Measurements from ENCODE around the gene FAM180B.
"Not testable (repeated sequence)": the region's sequence is repeated elsewhere in the genome, so short reads cannot be mapped to it uniquely, and the experiment has no call there.

The FAM180B gene

DNA sequence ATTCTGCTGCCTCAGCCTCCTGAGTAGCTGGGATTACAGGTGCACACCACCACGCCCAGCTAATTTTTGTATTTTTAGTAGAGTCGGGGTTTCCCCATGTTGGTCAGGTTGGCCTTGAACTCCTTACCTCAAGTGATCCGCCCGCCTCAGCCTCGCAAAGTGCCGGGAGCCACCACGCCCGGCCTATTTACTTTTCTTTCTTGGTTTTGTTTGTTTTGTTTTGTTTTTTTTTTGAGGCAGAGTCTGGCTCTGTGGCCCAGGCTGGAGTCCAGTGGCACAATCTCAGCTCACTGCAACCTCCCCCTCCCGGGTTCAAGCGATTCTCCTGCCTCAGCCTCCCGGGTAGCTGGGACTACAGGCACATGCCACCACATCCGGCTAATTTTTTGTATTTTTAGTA is 29.5 kb upstream of the FAM180B start:
- not testable (repeated sequence) for H3K9me3 ChIP-seq (ENCODE audit: low read length); H3K4me3 ChIP-seq (ENCODE audit: low read length); H3K36me3 ChIP-seq (ENCODE audit: insufficient read depth, low read length); H3K4me1 ChIP-seq (ENCODE audit: insufficient read depth, low read length); H3K27me3 ChIP-seq (ENCODE audit: insufficient read depth, low read length); H2AFZ ChIP-seq (ENCODE audit: low read depth, low read length)

DNA sequence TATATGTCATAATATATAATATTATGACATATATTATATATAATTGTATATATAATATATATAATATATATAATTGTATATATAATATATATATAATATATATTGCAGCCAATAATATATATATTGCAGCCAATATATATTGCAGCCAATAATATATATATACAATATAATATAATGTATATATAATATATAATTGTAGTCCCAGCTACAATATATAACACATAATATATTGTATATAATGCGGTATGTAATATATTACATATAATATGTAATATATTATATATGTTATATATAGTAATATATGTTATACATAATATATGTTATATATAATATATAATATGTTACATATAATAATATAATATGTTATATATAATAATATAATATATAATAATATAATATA is 27.8 kb upstream of the FAM180B start:
- Histone ChIP-seq H3K36me3 (ENCODE audit: insufficient read depth, low read length) (no peaks in the 10 kb centered on the region), H3K9me3 (ENCODE audit: low read length) (no peaks in the 10 kb centered on the region), H3K4me1 (ENCODE audit: insufficient read depth, low read length) (no peaks in the 10 kb centered on the region), H2AFZ (ENCODE audit: low read depth, low read length) (no peak overlapping the region), H3K4me3 (ENCODE audit: low read length) (no peak overlapping the region), H3K27me3 (ENCODE audit: insufficient read depth, low read length) (no peaks in the 10 kb centered on the region)

DNA sequence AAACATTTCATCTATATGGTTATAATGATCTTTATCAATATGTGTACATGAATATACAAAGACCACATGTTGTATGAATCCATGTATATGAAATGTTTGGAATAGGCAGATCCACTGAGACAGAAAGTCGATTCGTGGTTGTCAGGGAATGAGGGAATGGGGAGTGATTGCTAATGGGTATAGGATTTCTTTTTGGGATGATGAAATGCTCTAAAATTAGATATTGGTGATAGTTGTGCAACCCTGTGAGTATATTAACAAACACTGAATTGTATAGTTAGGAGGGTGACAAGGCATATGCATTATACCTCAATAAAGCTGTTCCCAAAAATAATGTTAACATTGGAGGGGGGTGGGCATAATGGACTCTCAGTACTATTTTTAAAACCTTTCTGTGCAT is 26.1 kb upstream of the FAM180B start:
- H2AFZ ChIP-seq (ENCODE audit: low read depth, low read length) = no peak overlapping the region
- no peaks in the 10 kb centered on the region for H3K27me3 ChIP-seq (ENCODE audit: insufficient read depth, low read length)
- H3K36me3 ChIP-seq (ENCODE audit: insufficient read depth, low read length) = no peaks in the 10 kb centered on the region
- H3K4me1 ChIP-seq (ENCODE audit: insufficient read depth, low read length) = no peaks in the 10 kb centered on the region
- H3K4me3 ChIP-seq (ENCODE audit: low read length) = no peak overlapping the region
- H3K9me3 ChIP-seq (ENCODE audit: low read length) = no peaks in the 10 kb centered on the region

DNA sequence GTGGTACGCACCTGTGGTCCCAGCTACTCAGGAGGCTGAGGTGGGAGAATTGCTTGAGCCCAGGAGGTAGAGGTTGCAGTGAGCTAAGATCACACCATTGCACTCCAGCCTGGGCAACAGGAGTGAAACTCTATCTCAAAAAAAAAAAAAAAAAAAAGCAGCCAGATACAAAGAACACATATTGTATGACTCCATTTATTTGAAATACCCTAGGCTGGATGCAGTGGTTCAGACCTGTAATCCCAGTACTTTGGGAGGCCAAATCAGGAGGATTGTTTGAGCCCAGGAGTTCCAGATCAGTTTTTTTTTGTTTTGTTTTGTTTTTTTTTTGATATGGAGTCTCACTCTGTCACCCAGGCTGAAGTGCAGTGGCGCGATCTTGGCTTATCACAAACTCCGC is 24.1 kb upstream of the FAM180B start:
- not testable (repeated sequence) for H3K4me3 ChIP-seq (ENCODE audit: low read length); H3K36me3 ChIP-seq (ENCODE audit: insufficient read depth, low read length); H2AFZ ChIP-seq (ENCODE audit: low read depth, low read length); H3K4me1 ChIP-seq (ENCODE audit: insufficient read depth, low read length); H3K27me3 ChIP-seq (ENCODE audit: insufficient read depth, low read length); H3K9me3 ChIP-seq (ENCODE audit: low read length)

DNA sequence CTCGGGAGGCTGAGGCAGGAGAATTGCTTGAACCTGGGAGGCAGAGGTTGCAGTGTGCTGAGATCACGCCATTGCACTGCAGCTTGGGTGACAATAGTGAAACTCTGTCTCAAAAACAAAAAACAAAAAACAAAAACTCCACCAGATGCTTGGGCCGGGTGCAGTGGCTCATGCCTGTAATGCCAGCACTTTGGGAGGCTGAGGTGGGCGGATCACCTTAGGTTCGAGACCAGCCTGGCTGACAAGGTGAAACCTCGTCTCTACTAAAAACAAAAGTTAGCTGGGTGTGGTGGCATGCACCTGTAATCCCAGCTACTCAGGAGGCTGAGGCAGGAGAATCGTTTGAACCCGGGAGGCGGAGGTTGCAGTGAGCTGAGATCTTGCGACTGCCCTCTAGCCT is 22.1 kb upstream of the FAM180B start:
- not testable (repeated sequence) for H2AFZ ChIP-seq (ENCODE audit: low read depth, low read length); H3K9me3 ChIP-seq (ENCODE audit: low read length); H3K4me3 ChIP-seq (ENCODE audit: low read length); H3K36me3 ChIP-seq (ENCODE audit: insufficient read depth, low read length); H3K27me3 ChIP-seq (ENCODE audit: insufficient read depth, low read length); H3K4me1 ChIP-seq (ENCODE audit: insufficient read depth, low read length)

DNA sequence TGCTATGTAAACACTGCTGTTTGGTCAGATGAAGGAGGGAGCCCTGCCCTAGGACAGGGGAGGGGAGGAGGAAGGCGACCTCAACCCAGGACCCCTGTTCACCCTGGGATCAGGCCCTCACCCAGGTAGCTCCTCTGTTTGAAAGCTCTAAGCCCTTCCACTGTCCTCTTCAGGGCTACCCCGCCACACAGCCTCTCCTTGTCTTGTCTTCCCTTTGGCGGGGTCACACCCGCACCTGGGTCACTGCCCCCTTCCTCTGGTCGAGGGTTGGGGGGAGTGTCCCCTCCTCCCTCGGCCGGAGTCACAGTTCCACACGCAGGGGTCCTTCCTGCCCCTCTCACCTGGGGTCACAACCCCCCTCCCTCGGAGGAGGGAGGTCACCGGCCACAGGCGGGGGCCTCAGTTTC is 21.5 kb upstream of the FAM180B start:
- Histone ChIP-seq H3K27me3 (ENCODE audit: insufficient read depth, low read length) (no peaks in the 10 kb centered on the region), H3K4me1 (ENCODE audit: insufficient read depth, low read length) (no peaks in the 10 kb centered on the region), H2AFZ (ENCODE audit: low read depth, low read length) (peak overlapping the region; percentile 49), H3K36me3 (ENCODE audit: insufficient read depth, low read length) (no peaks in the 10 kb centered on the region), H3K9me3 (ENCODE audit: low read length) (no peaks in the 10 kb centered on the region), H3K4me3 (ENCODE audit: low read length) (peak overlapping the region; percentile 42)

DNA sequence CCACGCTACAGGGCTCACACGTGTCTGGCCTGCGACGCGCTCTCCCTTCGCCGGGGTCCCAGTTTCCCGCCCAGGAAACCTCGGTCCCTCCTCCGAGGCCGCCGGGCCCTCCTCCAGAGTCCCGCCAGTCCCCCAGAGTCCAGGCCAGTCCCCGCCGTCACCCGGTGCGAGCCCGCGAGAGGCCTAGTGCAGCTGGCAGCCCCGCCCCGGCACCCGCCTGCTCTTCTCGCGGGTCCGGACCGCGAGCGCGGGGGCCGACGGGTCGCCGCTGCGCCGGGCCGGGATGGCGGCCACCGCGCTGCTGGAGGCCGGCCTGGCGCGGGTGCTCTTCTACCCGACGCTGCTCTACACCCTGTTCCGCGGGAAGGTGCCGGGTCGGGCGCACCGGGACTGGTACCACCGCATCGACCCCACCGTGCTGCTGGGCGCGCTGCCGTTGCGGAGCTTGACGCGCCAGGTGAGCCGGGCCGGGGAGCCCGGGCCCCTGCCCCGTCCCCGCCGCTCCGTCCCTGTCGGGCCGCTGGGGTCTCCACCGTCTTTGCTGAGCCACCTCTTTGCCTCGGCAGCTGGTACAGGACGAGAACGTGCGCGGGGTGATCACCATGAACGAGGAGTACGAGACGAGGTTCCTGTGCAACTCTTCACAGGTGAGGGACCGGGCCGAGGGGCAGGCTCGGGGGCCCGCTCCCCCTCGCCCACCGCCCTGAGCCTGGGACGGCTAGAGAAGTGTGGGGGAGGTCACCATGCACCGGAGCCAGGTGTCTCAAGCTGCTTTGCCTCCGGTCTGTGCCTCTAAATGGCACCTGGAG is 20.9 kb upstream of the FAM180B start, which contains the start of gene PTPMT1:
PTPMT1 (plus strand) TSS at position 260 of the 809 bp plus-strand sequence; CDS start at position 284, 24 bp downstream.
- Histone ChIP-seq H3K27me3 (ENCODE audit: insufficient read depth, low read length) (no peaks in the 10 kb centered on the region), H3K9me3 (ENCODE audit: low read length) (no peaks in the 10 kb centered on the region), H2AFZ (ENCODE audit: low read depth, low read length) (peak within 1 kb of the TSS; percentile 49), H3K4me1 (ENCODE audit: insufficient read depth, low read length) (no peaks in the 10 kb centered on the region), H3K36me3 (ENCODE audit: insufficient read depth, low read length) (no peaks in the 10 kb centered on the region), H3K4me3 (ENCODE audit: low read length) (peak within 1 kb of the TSS; percentile 42)

DNA sequence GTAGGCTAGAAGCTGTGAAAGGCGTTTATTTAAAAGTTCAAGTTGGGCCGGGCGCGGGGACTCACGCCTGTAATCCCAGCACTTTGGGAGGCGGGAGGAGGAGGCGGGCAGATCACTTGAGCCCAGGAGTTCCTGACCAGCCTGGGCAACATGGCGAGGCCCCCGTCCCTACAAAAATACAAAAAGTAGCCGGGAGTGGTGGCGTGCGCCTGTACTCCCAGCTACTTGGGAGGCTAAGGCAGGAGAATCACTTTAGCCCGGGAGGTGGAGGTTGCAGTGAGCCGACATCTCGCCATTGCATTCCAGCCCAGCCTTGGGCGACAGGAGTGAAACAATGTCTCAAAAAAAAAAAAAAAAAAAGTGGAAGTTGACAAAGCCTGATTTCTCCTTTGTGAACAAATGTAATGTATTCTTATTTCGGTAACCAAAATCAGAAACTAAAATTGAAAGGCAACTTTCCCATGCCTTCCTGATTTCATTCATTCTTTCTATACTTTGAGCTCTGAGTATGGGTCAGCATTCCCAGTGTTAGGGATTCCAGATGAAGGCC is 20.3 kb upstream of the FAM180B start:
- Histone ChIP-seq H3K9me3 (ENCODE audit: low read length) (no peaks in the 10 kb centered on the region), H3K27me3 (ENCODE audit: insufficient read depth, low read length) (no peaks in the 10 kb centered on the region), H3K4me1 (ENCODE audit: insufficient read depth, low read length) (no peaks in the 10 kb centered on the region), H3K36me3 (ENCODE audit: insufficient read depth, low read length) (peaks cover 3% of the 10 kb centered on the region), H2AFZ (ENCODE audit: low read depth, low read length) (peak overlapping the region; percentile 49), H3K4me3 (ENCODE audit: low read length) (peak overlapping the region; percentile 42)

DNA sequence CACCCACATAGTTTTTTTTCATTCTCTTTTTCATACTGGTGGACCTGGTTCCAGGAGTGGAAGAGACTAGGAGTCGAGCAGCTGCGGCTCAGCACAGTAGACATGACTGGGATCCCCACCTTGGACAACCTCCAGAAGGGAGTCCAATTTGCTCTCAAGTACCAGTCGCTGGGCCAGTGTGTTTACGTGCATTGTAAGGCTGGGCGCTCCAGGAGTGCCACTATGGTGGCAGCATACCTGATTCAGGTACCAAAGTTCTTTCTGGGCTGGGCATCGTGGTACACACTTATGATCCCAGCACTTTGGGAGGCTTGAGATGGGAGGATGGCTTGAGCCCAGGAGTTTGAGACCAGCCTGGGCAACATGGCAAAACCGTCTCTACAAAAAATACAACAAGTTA is 16.8 kb upstream of the FAM180B start:
- no peak overlapping the region for H3K4me3 ChIP-seq (ENCODE audit: low read length)
- H3K9me3 ChIP-seq (ENCODE audit: low read length) = no peaks in the 10 kb centered on the region
- no peaks in the 10 kb centered on the region for H3K4me1 ChIP-seq (ENCODE audit: insufficient read depth, low read length)
- no peaks in the 10 kb centered on the region for H3K27me3 ChIP-seq (ENCODE audit: insufficient read depth, low read length)
- H2AFZ ChIP-seq (ENCODE audit: low read depth, low read length) = no peak overlapping the region
- H3K36me3 ChIP-seq (ENCODE audit: insufficient read depth, low read length) = peaks cover 30% of the 10 kb centered on the region

DNA sequence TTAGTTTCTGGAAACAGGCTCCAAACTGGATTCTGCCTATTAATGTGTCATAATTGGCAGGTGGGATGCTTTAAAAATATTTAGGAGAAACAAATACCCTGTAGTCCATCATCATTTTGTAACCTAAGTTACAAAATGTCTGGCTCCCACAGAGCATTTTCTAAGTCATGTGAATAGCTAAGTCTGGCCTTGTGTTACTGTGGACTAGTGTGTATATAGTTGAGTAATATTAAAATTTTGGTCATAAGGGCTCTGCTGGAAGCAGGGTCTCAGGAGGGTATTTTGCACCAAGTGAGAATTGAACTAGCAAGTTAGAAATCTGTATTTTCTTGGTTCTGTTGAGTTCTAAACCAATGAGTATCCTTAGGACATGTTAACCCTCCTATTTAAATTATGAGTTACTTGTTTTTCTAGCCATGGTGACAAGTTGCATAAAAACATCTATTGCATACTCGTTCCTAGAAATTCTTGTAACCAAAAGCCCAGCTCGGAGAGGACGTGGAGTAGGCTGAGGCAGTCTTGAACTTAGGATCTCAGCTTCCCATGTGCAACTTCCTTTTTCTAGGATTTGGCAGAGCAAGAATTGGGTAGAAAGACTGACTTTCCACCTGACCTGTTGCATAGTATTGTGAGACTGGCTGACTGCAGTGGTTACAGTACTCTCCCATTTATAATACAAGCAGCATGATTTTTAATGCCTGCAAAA is 15.7 kb upstream of the FAM180B start:
- no peak overlapping the region for H3K4me3 ChIP-seq (ENCODE audit: low read length)
- no peaks in the 10 kb centered on the region for H3K4me1 ChIP-seq (ENCODE audit: insufficient read depth, low read length)
- H3K27me3 ChIP-seq (ENCODE audit: insufficient read depth, low read length) = no peaks in the 10 kb centered on the region
- peaks cover 38% of the 10 kb centered on the region for H3K36me3 ChIP-seq (ENCODE audit: insufficient read depth, low read length)
- H3K9me3 ChIP-seq (ENCODE audit: low read length) = no peaks in the 10 kb centered on the region
- H2AFZ ChIP-seq (ENCODE audit: low read depth, low read length) = no peak overlapping the region

DNA sequence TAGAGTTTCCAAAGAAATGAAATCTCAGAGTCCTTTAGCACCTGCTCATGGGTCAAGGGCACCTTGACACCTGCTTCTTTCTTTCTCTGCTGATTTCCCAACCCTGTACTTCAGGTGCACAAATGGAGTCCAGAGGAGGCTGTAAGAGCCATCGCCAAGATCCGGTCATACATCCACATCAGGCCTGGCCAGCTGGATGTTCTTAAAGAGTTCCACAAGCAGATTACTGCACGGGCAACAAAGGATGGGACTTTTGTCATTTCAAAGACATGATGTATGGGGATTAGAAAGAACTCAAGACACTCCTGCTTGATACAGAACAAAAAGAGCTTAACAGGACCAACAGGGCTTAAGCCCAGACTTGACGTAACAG is 15.1 kb upstream of the FAM180B start:
- Histone ChIP-seq H3K9me3 (ENCODE audit: low read length) (no peaks in the 10 kb centered on the region), H3K36me3 (ENCODE audit: insufficient read depth, low read length) (peaks cover 39% of the 10 kb centered on the region), H3K4me3 (ENCODE audit: low read length) (no peak overlapping the region), H3K4me1 (ENCODE audit: insufficient read depth, low read length) (no peaks in the 10 kb centered on the region), H3K27me3 (ENCODE audit: insufficient read depth, low read length) (no peaks in the 10 kb centered on the region), H2AFZ (ENCODE audit: low read depth, low read length) (no peak overlapping the region)

DNA sequence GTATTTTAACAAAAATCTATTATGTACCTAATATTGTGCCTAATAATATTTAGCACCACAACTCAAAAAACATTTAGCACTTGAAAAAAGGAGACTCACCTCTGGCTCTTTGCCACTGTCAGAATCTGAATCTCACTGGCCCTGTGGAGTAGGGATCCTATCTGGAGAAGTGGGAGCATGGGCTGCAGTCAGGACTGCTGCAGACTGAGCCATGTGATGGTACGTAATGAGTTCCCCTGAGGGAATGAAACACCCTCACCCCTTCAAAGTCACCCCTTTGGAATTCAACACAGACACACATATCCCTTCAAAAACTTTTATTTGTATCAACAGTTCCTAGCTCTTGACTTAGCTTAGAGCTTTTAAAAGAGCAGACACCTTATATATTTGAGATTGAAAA is 14.6 kb upstream of the FAM180B start:
- Histone ChIP-seq H3K27me3 (ENCODE audit: insufficient read depth, low read length) (no peaks in the 10 kb centered on the region), H3K4me3 (ENCODE audit: low read length) (no peak overlapping the region), H2AFZ (ENCODE audit: low read depth, low read length) (no peak overlapping the region), H3K4me1 (ENCODE audit: insufficient read depth, low read length) (peaks cover under 1% of the 10 kb centered on the region), H3K9me3 (ENCODE audit: low read length) (no peaks in the 10 kb centered on the region), H3K36me3 (ENCODE audit: insufficient read depth, low read length) (peaks cover 39% of the 10 kb centered on the region)

DNA sequence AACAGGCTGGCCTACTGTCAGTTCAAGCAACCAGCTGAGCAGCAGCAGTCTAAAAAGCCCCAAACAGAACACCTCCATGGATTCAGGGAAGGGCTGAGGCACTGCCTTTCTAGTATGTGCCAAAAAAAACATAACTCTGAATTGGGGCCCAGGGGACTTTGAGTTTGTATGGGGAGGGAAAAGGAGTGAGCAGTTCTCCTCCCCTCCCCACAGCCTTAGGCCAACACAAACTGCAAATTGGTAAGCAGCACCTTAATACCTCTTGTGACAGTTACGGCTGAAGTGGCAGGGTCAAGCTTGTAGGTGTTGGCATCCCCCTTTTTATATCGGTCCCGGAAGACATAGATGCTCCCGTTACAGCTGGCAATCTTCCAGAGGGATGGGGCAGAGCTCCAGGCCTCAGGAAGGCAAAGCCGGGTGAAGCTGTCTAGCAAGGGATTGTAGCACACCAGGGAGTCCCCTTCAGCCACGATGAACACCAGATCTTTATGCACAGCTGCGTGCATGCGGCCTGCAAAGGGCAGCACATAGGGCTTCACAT is 13.7 kb upstream of the FAM180B start:
- no peaks in the 10 kb centered on the region for H3K27me3 ChIP-seq (ENCODE audit: insufficient read depth, low read length)
- H2AFZ ChIP-seq (ENCODE audit: low read depth, low read length) = no peak overlapping the region
- H3K9me3 ChIP-seq (ENCODE audit: low read length) = no peaks in the 10 kb centered on the region
- H3K4me1 ChIP-seq (ENCODE audit: insufficient read depth, low read length) = peaks cover 9% of the 10 kb centered on the region
- no peak overlapping the region for H3K4me3 ChIP-seq (ENCODE audit: low read length)
- peaks cover 39% of the 10 kb centered on the region for H3K36me3 ChIP-seq (ENCODE audit: insufficient read depth, low read length)
